Measurements from ENCODE around the gene ADAM15.
A peak's percentile ranks its signal among the peaks of the same experiment; 100 is the strongest.

ADAM15 gene

GRCh38 chr1:155050560-155051341 is at the start of gene ADAM15:
Gene ADAM15 (plus strand): TSS chr1:155051316. CDS start chr1:155051387, 71 bp downstream.
- in situ Hi-C loops (cut with MboI; ENCODE audit: low pct_unique_long_range_greater_than_20kb, low sequenced_read_pairs): no loop called here
- DNase-seq: peak; percentile 87

GRCh38 chr1:155001425-155001674 is 49.8 kb upstream of the ADAM15 start:
- in situ Hi-C loops (cut with MboI; ENCODE audit: low pct_unique_long_range_greater_than_20kb, low sequenced_read_pairs): no loop called here
- no peak for DNase-seq

GRCh38 chr1:155001675-155002463 is 49.2 kb upstream of the ADAM15 start:
- in situ Hi-C loops (cut with MboI; ENCODE audit: low pct_unique_long_range_greater_than_20kb, low sequenced_read_pairs): no loop called here
- peak; percentile 93 for DNase-seq

GRCh38 chr1:155002464-155003226 is 48.5 kb upstream of the ADAM15 start, which contains the start of gene ZBTB7B:
Gene ZBTB7B (plus strand): TSS chr1:155002802. CDS start chr1:155014661, 11,859 bp downstream.
- peak; percentile 34 for DNase-seq

GRCh38 chr1:155003227-155003765 is 47.8 kb upstream of the ADAM15 start:
- in situ Hi-C loops (cut with MboI; ENCODE audit: low pct_unique_long_range_greater_than_20kb, low sequenced_read_pairs): no loop called here
- no peak for DNase-seq

More at GRCh38 chr1:155002464-155003226, 48.5 kb upstream of the ADAM15 start, which contains the start of gene ZBTB7B:
- in situ Hi-C loops (cut with MboI; ENCODE audit: low pct_unique_long_range_greater_than_20kb, low sequenced_read_pairs): no loop called here

- DNase-seq: no peak
- in situ Hi-C loops (cut with MboI; ENCODE audit: low pct_unique_long_range_greater_than_20kb, low sequenced_read_pairs): no loop called here
Measured at GRCh38 chr1:155003766-155004351, 47.3 kb upstream of the ADAM15 start.

- no peak for DNase-seq
- in situ Hi-C loops (cut with MboI; ENCODE audit: low pct_unique_long_range_greater_than_20kb, low sequenced_read_pairs): no loop called here
Measured at GRCh38 chr1:155004352-155005075, 46.6 kb upstream of the ADAM15 start.

DNA sequence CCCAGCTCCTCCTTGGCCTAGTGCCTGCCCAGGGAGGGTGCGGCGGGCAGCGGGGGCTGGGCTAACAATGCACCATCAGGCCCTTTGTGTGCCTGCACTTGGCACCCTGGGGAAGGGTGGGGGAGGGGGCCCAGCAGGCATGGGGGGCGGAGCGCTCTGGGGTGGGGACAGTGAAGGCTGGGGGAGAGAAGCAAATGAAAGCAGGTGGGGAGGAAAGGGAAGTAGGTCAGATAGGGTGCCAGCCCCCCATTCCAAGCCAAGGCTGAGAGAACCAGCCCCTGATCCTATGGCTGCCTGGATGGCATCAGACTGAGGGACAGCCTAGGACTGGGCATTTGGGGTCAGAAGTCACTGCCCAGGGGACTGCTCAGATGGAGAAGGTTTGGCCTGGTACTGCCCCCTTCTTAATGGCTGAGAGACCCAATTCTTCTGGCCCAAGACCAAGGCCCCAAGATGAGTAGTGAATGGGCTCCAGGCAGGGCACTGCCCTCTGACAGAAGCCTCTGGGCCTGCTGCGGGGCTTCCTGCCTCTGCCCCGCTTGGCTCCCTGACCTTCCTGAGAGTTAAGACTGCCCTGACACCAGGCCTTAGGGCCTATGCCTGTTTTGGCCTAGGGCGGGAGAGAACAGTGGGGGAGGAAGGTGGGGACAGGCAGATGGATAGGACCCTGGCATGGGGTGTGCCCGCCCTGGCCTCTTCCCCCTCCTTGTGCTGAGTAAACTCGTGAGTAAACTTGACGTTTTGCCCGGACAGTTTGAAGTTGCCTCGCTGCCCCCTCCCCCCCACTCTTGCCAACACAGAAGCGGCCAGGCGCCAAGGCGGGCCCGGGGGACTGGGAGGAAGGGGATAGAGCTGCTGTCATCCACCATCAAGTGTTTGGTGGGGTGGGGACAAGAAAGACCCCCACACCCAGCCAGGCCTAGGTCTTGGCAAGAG is 45.8 kb upstream of the ADAM15 start:
- no peak for DNase-seq

DNA sequence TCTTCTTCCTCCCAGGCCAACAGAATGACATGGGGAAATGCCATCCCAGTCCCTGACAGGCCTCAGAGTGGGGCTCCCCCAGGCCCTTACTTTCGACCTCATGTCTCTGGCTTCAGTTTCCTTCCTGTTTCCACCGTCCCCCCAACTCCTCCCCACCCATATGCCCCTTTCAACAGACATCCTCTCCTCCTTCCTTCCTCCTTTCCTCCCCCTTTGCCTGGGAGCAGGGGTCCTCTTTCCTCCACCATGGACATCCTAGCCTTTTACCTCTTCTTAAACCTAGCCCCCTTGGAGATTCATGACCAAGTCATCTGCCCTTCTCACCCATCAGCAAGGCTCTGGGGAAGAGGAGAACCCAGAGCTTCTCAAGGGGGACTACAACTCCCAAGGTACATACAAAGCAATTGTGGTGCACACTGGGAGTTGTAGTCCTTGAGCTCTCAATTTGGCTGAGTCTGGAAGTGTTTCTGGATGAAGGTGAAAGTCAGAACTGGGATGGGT is 44.5 kb upstream of the ADAM15 start:
- peak; percentile 47 for DNase-seq
- in situ Hi-C loops (cut with MboI; ENCODE audit: low pct_unique_long_range_greater_than_20kb, low sequenced_read_pairs): no loop called here

More for the DNA sequence above, 45.8 kb upstream of the ADAM15 start:
- in situ Hi-C loops (cut with MboI; ENCODE audit: low pct_unique_long_range_greater_than_20kb, low sequenced_read_pairs): no loop called here

- in situ Hi-C loops (cut with MboI; ENCODE audit: low pct_unique_long_range_greater_than_20kb, low sequenced_read_pairs): no loop called here
Measured at GRCh38 chr1:155007251-155007828, 43.8 kb upstream of the ADAM15 start.

GRCh38 chr1:155008015-155008941 is 42.8 kb upstream of the ADAM15 start:
- in situ Hi-C loops (cut with MboI; ENCODE audit: low pct_unique_long_range_greater_than_20kb, low sequenced_read_pairs): no loop called here

More at GRCh38 chr1:155007251-155007828, 43.8 kb upstream of the ADAM15 start:
- DNase-seq: no peak

GRCh38 chr1:155009221-155009711 is 41.9 kb upstream of the ADAM15 start:
- no peak for DNase-seq
- in situ Hi-C loops (cut with MboI; ENCODE audit: low pct_unique_long_range_greater_than_20kb, low sequenced_read_pairs): no loop called here

More at GRCh38 chr1:155008015-155008941, 42.8 kb upstream of the ADAM15 start:
- DNase-seq: no peak

DNA sequence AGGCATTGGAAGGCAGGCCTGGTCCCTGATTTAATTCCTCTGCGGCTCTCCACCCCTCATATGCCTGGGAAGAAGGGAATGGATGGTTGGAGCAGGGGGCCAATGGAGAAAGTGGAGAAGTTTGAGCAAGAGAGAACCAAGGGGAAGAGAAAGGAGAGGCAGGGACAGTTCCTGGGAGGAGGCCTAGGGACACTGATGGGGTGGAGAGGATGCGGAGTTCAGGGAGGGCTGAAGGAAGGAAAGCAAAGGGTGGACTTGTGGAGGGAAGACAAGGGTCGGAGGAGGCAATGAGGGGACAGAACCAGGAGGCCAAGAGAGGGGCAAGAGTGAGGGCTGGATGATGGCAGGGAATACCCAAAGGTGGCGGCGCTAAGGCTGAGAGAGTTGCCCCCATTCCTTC is 41.4 kb upstream of the ADAM15 start:
- DNase-seq: no peak
- in situ Hi-C loops (cut with MboI; ENCODE audit: low pct_unique_long_range_greater_than_20kb, low sequenced_read_pairs): no loop called here

GRCh38 chr1:155010211-155010918 is 40.8 kb upstream of the ADAM15 start:
- peak; percentile 48 for DNase-seq

GRCh38 chr1:155011004-155011416 is 40.1 kb upstream of the ADAM15 start:
- in situ Hi-C loops (cut with MboI; ENCODE audit: low pct_unique_long_range_greater_than_20kb, low sequenced_read_pairs): no loop called here
- DNase-seq: no peak

More at GRCh38 chr1:155010211-155010918, 40.8 kb upstream of the ADAM15 start:
- in situ Hi-C loops (cut with MboI; ENCODE audit: low pct_unique_long_range_greater_than_20kb, low sequenced_read_pairs): no loop called here
